GM19238 (cell line): ENCODE measurements around the gene AGXT.

ENCODE experiments used
- DNase-seq: peaks from one replicate; pipeline ENCODE4 v3.0.0; 2011; ENCODE audit warnings: low spot score; ENCODE audit not compliant: insufficient read length

Gene AGXT

DNA sequence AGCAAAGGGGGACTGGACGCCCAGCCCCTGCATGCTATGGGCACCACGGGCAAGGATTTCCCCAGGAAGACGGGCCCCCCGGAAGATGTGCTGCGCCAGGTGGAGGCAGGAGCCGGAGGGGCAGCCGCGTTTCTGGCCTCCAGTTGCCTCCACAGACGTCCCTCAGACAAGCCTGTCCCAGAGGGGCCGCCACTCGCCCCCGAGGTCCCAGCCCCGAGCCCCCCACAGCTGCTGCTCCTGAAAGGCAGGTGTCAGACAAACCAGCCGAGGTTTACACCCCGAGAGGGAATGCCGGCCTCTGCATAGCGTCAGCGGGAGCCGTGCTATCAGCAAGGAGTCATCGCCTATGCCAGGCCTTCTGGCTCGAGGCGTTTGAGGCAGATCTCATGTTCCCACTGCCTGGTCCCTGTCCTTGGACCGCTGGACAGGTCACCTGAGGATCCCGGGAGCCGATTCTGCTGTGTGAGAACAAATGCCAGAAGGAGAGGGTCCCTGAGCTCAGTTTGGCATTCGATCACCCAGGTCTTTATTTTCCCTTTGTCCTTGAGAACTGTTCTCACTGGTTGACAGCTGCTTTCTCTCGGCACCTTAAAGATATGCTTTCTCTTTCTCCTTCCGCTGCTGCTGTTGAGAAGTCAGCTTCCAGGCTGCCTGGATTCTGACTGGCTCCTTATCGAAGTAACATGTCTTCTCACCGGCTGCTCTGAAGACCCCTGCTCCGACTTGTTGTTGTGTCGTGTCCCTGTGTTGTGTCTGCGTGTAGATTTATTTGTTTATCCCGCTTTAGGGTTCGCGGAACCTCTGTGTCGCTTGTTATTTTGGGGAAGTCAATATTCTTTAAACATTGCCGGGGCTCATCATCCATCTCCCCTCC lies 58.1 kb downstream of the AGXT start:
- DNase-seq, result no peak

DNA sequence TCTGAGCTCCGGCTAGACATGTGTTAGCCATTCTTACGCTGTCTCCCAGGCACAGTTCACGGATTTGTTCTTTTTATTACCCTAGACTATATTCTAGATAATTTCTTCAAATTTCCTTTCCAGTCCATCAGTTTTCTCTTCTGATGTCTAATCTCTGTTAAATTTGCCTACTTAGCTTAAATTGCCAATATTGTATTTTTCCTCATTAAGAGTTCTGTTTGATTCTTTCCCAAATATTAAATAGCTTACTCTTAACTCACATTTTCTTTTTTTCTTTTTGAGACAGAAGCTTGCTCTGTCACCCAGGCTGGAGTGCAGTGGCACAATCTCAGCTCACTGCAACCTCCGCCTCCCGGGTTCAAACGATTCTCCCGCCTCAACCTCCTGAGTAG lies 58.8 kb downstream of the AGXT start:
- DNase-seq, result no peak

DNA sequence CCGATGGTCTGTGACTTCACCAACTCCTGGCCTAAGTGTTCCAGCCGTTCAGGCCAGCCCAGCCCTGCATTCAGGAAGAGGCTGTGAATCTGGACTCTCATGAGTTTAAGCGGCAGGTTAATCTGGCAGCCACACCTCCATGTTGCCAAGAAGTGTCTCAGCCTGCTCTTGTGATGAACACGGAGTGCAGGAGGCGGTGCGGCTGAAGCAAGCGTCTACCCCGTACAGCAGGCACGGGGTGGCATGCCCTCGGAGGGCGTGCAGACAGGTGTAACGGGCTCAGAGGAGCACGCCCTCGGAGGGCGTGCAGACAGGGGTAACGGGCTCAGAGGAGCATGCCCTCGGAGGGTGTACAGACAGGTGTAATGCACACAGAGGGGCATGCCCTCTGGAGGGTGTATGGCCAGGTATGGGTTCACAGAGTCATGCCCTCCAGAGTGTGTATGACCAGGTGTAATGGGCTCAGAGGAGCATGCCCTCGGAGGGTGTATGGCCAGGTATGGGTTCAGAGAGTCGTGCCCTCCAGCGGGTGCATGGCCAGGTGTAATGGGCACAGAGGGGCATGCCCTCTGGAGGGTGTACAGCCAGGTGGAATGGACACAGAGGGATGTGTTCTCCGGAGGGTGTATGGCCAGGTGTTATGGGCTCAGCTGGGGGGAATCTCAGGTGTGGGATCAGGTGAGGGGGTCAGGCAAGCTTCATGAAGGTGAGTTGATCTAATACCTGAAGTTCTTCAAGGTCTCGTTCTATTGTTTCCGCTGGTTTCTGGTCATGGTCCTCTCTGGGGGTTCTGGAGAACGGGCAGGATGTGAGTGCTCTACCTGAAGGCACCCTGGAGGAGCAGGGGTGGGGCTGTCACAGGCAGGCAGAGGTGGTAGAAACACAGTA lies 60.1 kb downstream of the AGXT start:
- DNase-seq, result no peak

DNA sequence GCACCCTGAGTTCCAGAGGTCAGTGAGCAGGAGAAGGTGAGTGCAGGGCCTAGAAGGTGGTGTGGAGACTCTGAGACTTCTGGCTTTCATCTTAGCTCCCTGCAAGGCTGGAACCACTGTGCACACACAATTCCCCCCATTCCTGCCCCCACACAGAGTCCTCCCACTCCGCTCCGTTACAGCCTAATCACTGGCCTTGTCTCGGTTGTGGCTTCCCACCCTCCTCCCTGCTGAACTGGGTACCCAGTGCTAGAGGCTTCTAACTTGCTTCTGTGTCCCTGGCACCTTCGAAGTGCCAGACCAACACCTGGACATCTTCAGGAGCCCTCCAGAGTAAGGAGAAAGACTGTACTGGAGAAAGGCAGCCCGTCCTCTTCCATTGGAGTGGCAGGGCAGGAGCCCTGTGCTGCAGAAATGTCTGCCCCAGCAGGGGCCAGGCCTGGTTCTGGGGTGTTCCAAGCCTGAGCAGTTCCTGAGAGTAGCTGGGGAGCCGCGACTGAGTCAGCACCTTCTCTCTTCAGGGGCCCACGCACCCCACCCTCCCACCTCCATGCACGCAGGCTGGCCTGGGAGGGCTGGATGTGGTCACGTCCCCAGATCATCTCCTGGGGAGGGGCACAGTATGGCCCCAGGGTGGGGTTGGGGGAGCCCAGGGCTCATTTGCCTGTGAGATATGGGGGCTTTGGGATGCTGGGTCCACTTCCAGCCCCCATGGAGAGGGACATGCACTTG lies 60.9 kb downstream of the AGXT start:
- no peak for DNase-seq
